Ovary (tissue), 9 donors: ENCODE data around the gene SHC3. TPM values are rescaled to one million over a fixed set of nuclear protein-coding genes. Genes with fewer than 3 reads are reported as not detected.

ENCODE experiments used
- DNase-seq, 5 donors: peaks; one replicate each; pipeline ENCODE4 v3.0.0-alpha.2; 2019 to 2020
- H3K27ac ChIP-seq, 2 donors: fragments of 200-600 bp; one replicate each; pipeline versions ENCODE4 v1.5.1 to v1.8.0; 2019 to 2022
- H3K27me3 ChIP-seq: fragments of 200-600 bp; one replicate; pipeline ENCODE4 v1.8.0; 2022
- H3K36me3 ChIP-seq: fragments of 200-600 bp; sonication (generic); one replicate; pipeline ENCODE4 v1.5.1; 2019
- H3K4me1 ChIP-seq: one replicate; pipeline ENCODE4 v1.8.1; 2013; ENCODE audit warnings: mild to moderate bottlenecking, moderate library complexity; ENCODE audit not compliant: insufficient read depth
- H3K4me3 ChIP-seq: fragments of 200-600 bp; sonication (generic); one replicate; pipeline ENCODE4 v1.5.1; 2017
- H3K9me3 ChIP-seq, 2 donors: fragments of 200-600 bp in 1 of 2; sonication (generic) in 1 of 2; one replicate each; pipeline versions ENCODE4 v1.5.1 to v1.8.1; 2013 to 2019; ENCODE audit warnings: mild to moderate bottlenecking in 1 of 2, moderate library complexity in 1 of 2
- CTCF ChIP-seq, 3 donors: fragments of 450-650 bp in 2 of 3; fragments of 200-600 bp in 1 of 3; IDR thresholded peaks; one replicate each; pipeline versions ENCODE4 v1.5.1 to v1.8.0; 2016 to 2022; ENCODE audit warnings: antibody characterized with exemption in 3 of 3, mild to moderate bottlenecking in 1 of 3
- EP300 ChIP-seq: sonication (generic); formaldehyde crosslinking; IDR thresholded peaks from one replicate; pipeline ENCODE4 v1.6.1; 2017; ENCODE audit warnings: antibody characterized with exemption
- POLR2A ChIP-seq: fragments of 450-650 bp; IDR thresholded peaks from one replicate; pipeline ENCODE4 v1.6.1; 2017; ENCODE audit warnings: antibody characterized with exemption, mild to moderate bottlenecking, moderate library complexity
- whole genome bisulfite sequencing, 3 donors: extraction: QIAGEN DNeasy Blood & Tissue Kit in 1 of 3; methylation state at CpG; one replicate each; pipeline versions ENCODE4 v1.1.5 to v1.1.7; 2013 to 2017; 5-methylcytosine and 5-hydroxymethylcytosine counted together
- intact Hi-C, 4 donors: fragments of 100-400 bp; cut with DNase I; formaldehyde crosslinking; loops; one replicate each; pipeline versions ENCODE4 v1.11.0 to v1.15.1; 2022 to 2023
- polyA plus RNA-seq, 2 donors: library from polyadenylated mRNA; stranded (reverse); fragments of 200-250 nt in 1 of 2; fragments of 350-450 nt in 1 of 2; fragmentation: Illumina TruSeq in 1 of 2; extraction: RNeasy Lipid Tissue Mini Kit (QIAGEN cat#74804) in 1 of 2; gene quantifications; one replicate each; pipeline ENCODE4 v1.2.3, GENCODE V29; 2013 to 2014
- total RNA-seq, 7 donors: library from RNA; depleted of rRNA in 2 of 7; stranded (reverse); fragments of >200 nt in 2 of 7; fragmentation: NEBNext Ultra II Directional in 3 of 7; extraction: Animal tissue kit (Norgen Biotek cat#: 25700) in 3 of 7; gene quantifications; one replicate each; pipeline versions ENCODE4 v1.1.0 to v1.2.4, GENCODE V29; 2016 to 2023
- donor health status: DM: no; HTN: no; CAD: no; lungs with moderate emphysema.
- donor health status: DM: no; HTN: no; CAD: no.
- donor health status: Bipolar disorder and iron deficiency.
- donor health status: DM: yes; HTN: yes; CAD: no.
- donor health status: DM: no; HTN: no; CAD: no.
- donor health status: DM: yes; HTN: yes; CAD: no.

The SHC3 gene
- total and polyA plus RNA-seq, 9 donors: 0.05 to 1.0 (median 0.46) TPM

DNA sequence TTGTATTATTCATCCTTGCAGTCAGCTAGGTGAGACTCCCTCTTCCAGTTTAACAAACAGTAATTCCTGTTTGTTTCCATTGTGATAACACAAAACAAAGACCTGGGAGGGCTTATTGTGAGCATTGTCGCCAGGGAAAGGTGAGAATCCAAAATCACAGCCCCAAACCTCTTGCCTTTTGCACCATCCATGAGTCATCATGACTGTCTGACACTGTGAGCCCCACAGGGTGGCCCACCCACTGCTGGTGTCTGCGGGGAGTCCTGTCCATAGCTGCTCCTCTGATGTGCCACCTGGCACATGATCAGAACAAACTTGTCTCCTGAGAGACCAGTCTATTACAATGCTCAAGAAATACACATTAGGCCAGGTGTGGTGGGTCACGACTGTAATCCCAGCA, 221.1 kb downstream of the SHC3 start:
- Histone ChIP-seq H3K4me1 (no peaks in the 10 kb centered on the region), H3K36me3 (no peaks in the 10 kb centered on the region), H3K4me3 (no peak overlapping the region), H3K9me3 (no peaks in the 10 kb centered on the region), H3K27ac (no peak overlapping the region), H3K27me3 (no peaks in the 10 kb centered on the region)
- TF ChIP-seq CTCF (IDR thresholded peaks at IDR 0.05) (no peak), POLR2A (no peak), EP300 (no peak)
- 83 to 84% (median 83%) methylated on average over 3 of the region's 3 CpGs for WGBS, 3 donors
- no peak for DNase-seq
- intact Hi-C loops: no loop called here

Other genes starting within 250 kb of the SHC3 start
- gene S1PR3, start 187.3 kb downstream of the SHC3 start, total RNA-seq: 10 to 100 TPM in 2 of 7 donors, 1 to 10 TPM in 5; 1.9 to 12.4 (median 5.9) TPM
- gene S1PR3, start 187.3 kb downstream of the SHC3 start, polyA plus RNA-seq: 10 to 100 TPM in 1 of 2 donors, 1 to 10 TPM in 1; 3.1 to 18.5 TPM
- gene CKS2, start 132.4 kb upstream of the SHC3 start, total RNA-seq: 10 to 100 TPM in 1 of 7 donors, 1 to 10 TPM in 6; 2.9 to 13.7 (median 7.5) TPM
- gene CKS2, start 132.4 kb upstream of the SHC3 start, polyA plus RNA-seq: 10 to 100 TPM; 13.6 to 13.8 TPM
- 10 to 100 TPM; 42.8 to 87.6 (median 57.7) TPM for gene SECISBP2, start 139.7 kb upstream of the SHC3 start, total RNA-seq
- 10 to 100 TPM; 31.2 to 36.3 TPM for gene SECISBP2, start 139.7 kb upstream of the SHC3 start, polyA plus RNA-seq